IMR-90 (cell line): ENCODE measurements around the gene PSMD11. TPM values are rescaled to one million over a fixed set of nuclear protein-coding genes. Genes with fewer than 3 reads are reported as not detected.

Source experiments
- ATAC-seq: fragments of 200-7000 bp; cut with Tn5 transposase; 2 replicates; pipeline ENCODE4 v1.9.1; 2020; ENCODE audit warnings: low read depth, mild to moderate bottlenecking, moderate library complexity
- BruUV-seq: library from RNA; stranded (reverse); fragments of 400-500 nt; replicated peaks from 2 replicates; lab custom pipeline; 2021; lab: Mats Ljungman, UMichigan
- CTCF ChIA-PET: fragments of 300-600 bp; formaldehyde crosslinking; extraction: SDS; loops from one replicate; lab custom pipeline; 2021; ENCODE audit warnings: antibody characterized with exemption; lab: Yijun Ruan, JAX
- POLR2A ChIA-PET: fragments of 300-600 bp; sonication (Branson Sonifier 250); formaldehyde crosslinking; loops from one replicate; lab custom pipeline; 2022; ENCODE audit warnings: antibody characterized with exemption; ENCODE audit not compliant: unreplicated experiment; lab: Charles Lee
- DNase-seq: peaks from one replicate; pipeline ENCODE4 v3.0.0; 2013
- H2AFZ ChIP-seq: replicated peaks from 2 replicates; pipeline ENCODE3; 2013; ENCODE audit warnings: low read length, mild to moderate bottlenecking; ENCODE audit not compliant: poor library complexity
- H2AK5ac ChIP-seq: 2 replicates; pipeline ENCODE4 v1.6.1; 2013; ENCODE audit warnings: low read depth, low read length, inconsistent platforms
- H2AK9ac ChIP-seq: replicated peaks from 2 replicates; pipeline ENCODE3; 2013; ENCODE audit warnings: mild to moderate bottlenecking, low read depth, low read length, moderate library complexity; ENCODE audit not compliant: poor library complexity
- H2BK120ac ChIP-seq: 2 replicates; pipeline ENCODE4 v1.6.1; 2013; ENCODE audit warnings: low read depth, low read length, inconsistent platforms
- H2BK15ac ChIP-seq: 3 replicates; pipeline ENCODE4 v1.6.1; 2013; ENCODE audit warnings: low read depth, low read length, inconsistent platforms
- H2BK20ac ChIP-seq: 2 replicates; pipeline ENCODE4 v1.6.1; 2013; ENCODE audit warnings: low read depth, mild to moderate bottlenecking, inconsistent platforms, low read length, moderate library complexity
- H2BK5ac ChIP-seq: 2 replicates; pipeline ENCODE4 v1.6.1; 2013; ENCODE audit warnings: mild to moderate bottlenecking, low read depth, low read length, inconsistent platforms; ENCODE audit not compliant: poor library complexity, severe bottlenecking
- H3K14ac ChIP-seq: replicated peaks from 2 replicates; pipeline ENCODE4 v1.6.1; 2013; ENCODE audit warnings: low read depth, low read length, inconsistent platforms
- H3K18ac ChIP-seq: 2 replicates; pipeline ENCODE4 v1.6.1; 2013; ENCODE audit warnings: low read depth, low read length, control low read depth
- H3K23ac ChIP-seq: 2 replicates; pipeline ENCODE4 v1.6.1; 2013; ENCODE audit warnings: low read depth, low read length, inconsistent platforms
- H3K27ac ChIP-seq: 2 replicates; pipeline ENCODE4 v1.5.1; 2013; ENCODE audit warnings: mild to moderate bottlenecking, control low read depth, low read length; ENCODE audit not compliant: insufficient read depth
- H3K27me3 ChIP-seq: 2 replicates; pipeline ENCODE4 v1.6.1; 2013; ENCODE audit warnings: low read length; ENCODE audit not compliant: control insufficient read depth, insufficient read depth
- H3K36me3 ChIP-seq: 2 replicates; pipeline ENCODE4 v1.6.1; 2013; ENCODE audit warnings: low read length, mixed read lengths; ENCODE audit not compliant: control insufficient read depth, insufficient read depth
- H3K4ac ChIP-seq: 2 replicates; pipeline ENCODE4 v1.6.1; 2013; ENCODE audit warnings: low read depth, low read length, inconsistent platforms
- H3K4me1 ChIP-seq: 2 replicates; pipeline ENCODE4 v1.6.1; 2013; ENCODE audit warnings: low read length, mixed read lengths; ENCODE audit not compliant: control insufficient read depth, insufficient read depth
- H3K4me2 ChIP-seq: 2 replicates; pipeline ENCODE4 v1.6.1; 2013; ENCODE audit warnings: low read depth, mild to moderate bottlenecking, control low read depth, low read length, moderate library complexity
- H3K4me3 ChIP-seq: 2 replicates; pipeline ENCODE4 v1.5.1; 2013; ENCODE audit warnings: low read depth, mild to moderate bottlenecking, control low read depth, low read length, moderate library complexity; ENCODE audit not compliant: insufficient read depth
- H3K56ac ChIP-seq: 2 replicates; pipeline ENCODE4 v1.6.1; 2013; ENCODE audit warnings: low read length, inconsistent platforms; ENCODE audit not compliant: insufficient read depth; ENCODE audit errors: extremely low read depth
- H3K79me1 ChIP-seq, 2 experiments: 2 replicates each; pipeline ENCODE4 v1.6.1; 2013; ENCODE audit warnings: low read length in 2 of 2, inconsistent platforms in 1 of 2, low read depth in 1 of 2
- H3K9ac ChIP-seq: 2 replicates; pipeline ENCODE4 v1.6.1; 2013; ENCODE audit warnings: low read depth, low read length, control low read depth
- H3K9me1 ChIP-seq: 2 replicates; pipeline ENCODE4 v1.6.1; 2013; ENCODE audit warnings: low read length, inconsistent platforms; ENCODE audit not compliant: insufficient read depth
- H3K9me3 ChIP-seq: 2 replicates; pipeline ENCODE4 v1.6.1; 2013; ENCODE audit warnings: low read length; ENCODE audit not compliant: control insufficient read depth, insufficient read depth
- H4K20me1 ChIP-seq: 2 replicates; pipeline ENCODE4 v1.6.1; 2013; ENCODE audit warnings: low read length, inconsistent platforms; ENCODE audit not compliant: insufficient read depth
- H4K5ac ChIP-seq: 2 replicates; pipeline ENCODE4 v1.6.1; 2013; ENCODE audit warnings: mild to moderate bottlenecking, low read depth, low read length, control low read depth
- H4K8ac ChIP-seq, 2 experiments: 2 replicates each; pipeline ENCODE4 v1.6.1; 2013; ENCODE audit warnings: low read depth in 2 of 2, low read length in 2 of 2, control low read depth in 1 of 2, inconsistent platforms in 1 of 2
- H4K91ac ChIP-seq: 2 replicates; pipeline ENCODE4 v1.6.1; 2013; ENCODE audit warnings: low read depth, low read length, inconsistent platforms; ENCODE audit not compliant: insufficient read depth
- BHLHE40 ChIP-seq: fragments of 150-350 bp; IDR thresholded peaks from 2 replicates; pipeline ENCODE4 v1.6.1; 2016; ENCODE audit warnings: mild to moderate bottlenecking, low read depth, low read length
- CEBPB ChIP-seq: IDR thresholded peaks from 2 replicates; pipeline ENCODE4 v1.6.1; 2012; ENCODE audit warnings: low read depth, low read length, improper control_type of control experiment
- CHD1 ChIP-seq: IDR thresholded peaks from 2 replicates; pipeline ENCODE4 v1.6.1; 2012; ENCODE audit warnings: low read depth, low read length, improper control_type of control experiment
- CTCF ChIP-seq: conservative IDR thresholded peaks from 2 replicates; pipeline ENCODE4 v1.5.1; 2012; ENCODE audit warnings: mild to moderate bottlenecking, low read depth, low read length, improper control_type of control experiment
- ELK1 ChIP-seq: fragments of 150-350 bp; IDR thresholded peaks from 2 replicates; pipeline ENCODE4 v1.6.1; 2016; ENCODE audit warnings: low read depth, mild to moderate bottlenecking, low read length, moderate library complexity, borderline replicate concordance
- FOS ChIP-seq: fragments of 150-350 bp; IDR thresholded peaks from 2 replicates; pipeline ENCODE4 v1.6.1; 2016; ENCODE audit warnings: low read depth, low read length
- MAFK ChIP-seq: IDR thresholded peaks from 2 replicates; pipeline ENCODE4 v1.6.1; 2012; ENCODE audit warnings: low read depth, low read length, improper control_type of control experiment
- MAZ ChIP-seq: IDR thresholded peaks from 2 replicates; pipeline ENCODE4 v1.6.1; 2012; ENCODE audit warnings: low read depth, mild to moderate bottlenecking, low read length, improper control_type of control experiment, moderate library complexity, borderline replicate concordance
- MXI1 ChIP-seq: IDR thresholded peaks from 2 replicates; pipeline ENCODE4 v1.6.1; 2012; ENCODE audit warnings: low read depth, mild to moderate bottlenecking, low read length, moderate library complexity, borderline replicate concordance
- NFE2L2 ChIP-seq: fragments of 150-350 bp; IDR thresholded peaks from 2 replicates; pipeline ENCODE4 v1.6.1; 2016; ENCODE audit warnings: low read depth, mild to moderate bottlenecking, low read length
- POLR2A ChIP-seq: IDR thresholded peaks from 2 replicates; pipeline ENCODE4 v1.6.1; 2012; ENCODE audit warnings: mild to moderate bottlenecking, low read depth, low read length
- RAD21 ChIP-seq: IDR thresholded peaks from 2 replicates; pipeline ENCODE4 v1.6.1; 2012; ENCODE audit warnings: low read length, improper control_type of control experiment
- RCOR1 ChIP-seq: IDR thresholded peaks from 2 replicates; pipeline ENCODE4 v1.6.1; 2012; ENCODE audit warnings: mild to moderate bottlenecking, low read length, improper control_type of control experiment; ENCODE audit not compliant: insufficient replicate concordance
- RFX5 ChIP-seq: IDR thresholded peaks from 2 replicates; pipeline ENCODE4 v1.8.0; 2012; ENCODE audit warnings: low read depth, mild to moderate bottlenecking, low read length, moderate library complexity
- SMC3 ChIP-seq: fragments of 150-350 bp; IDR thresholded peaks from 2 replicates; pipeline ENCODE4 v1.6.1; 2016; ENCODE audit warnings: low read depth, mild to moderate bottlenecking, antibody characterized with exemption, low read length, moderate library complexity
- USF2 ChIP-seq: fragments of 150-350 bp; IDR thresholded peaks from 2 replicates; pipeline ENCODE4 v1.6.1; 2017; ENCODE audit warnings: mild to moderate bottlenecking, antibody characterized with exemption, low read length, low read depth
- WGBS, 2 experiments: methylation state at CpG; one replicate each; pipeline versions ENCODE4 v1.1.5 to v1.1.7; 2013; ENCODE audit warnings: missing lambda C conversion rate in 2 of 2; ENCODE audit not compliant: insufficient read length in 1 of 2; ENCODE audit errors: extremely low coverage in 2 of 2; 5-methylcytosine and 5-hydroxymethylcytosine counted together
- dilution Hi-C: fragments of 300-500 bp; cut with HindIII; formaldehyde crosslinking; loops from one replicate; pipeline ENCODE4 v1.14.3; 2018; ENCODE audit warnings: low sequenced_read_pairs; ENCODE audit not compliant: unreplicated experiment
- in situ Hi-C: fragments of 300-500 bp; cut with MboI; formaldehyde crosslinking; loops from 3 replicates; pipeline ENCODE4 v1.14.3; 2019; ENCODE audit warnings: low sequenced_read_pairs, inconsistent platforms, mixed read lengths
- intact Hi-C: fragments of 100-400 bp; cut with micrococcal nuclease; formaldehyde crosslinking; loops from 2 replicates; pipeline ENCODE4 v1.10.0; 2022
- polyA plus RNA-seq, 3 experiments: library from polyadenylated mRNA; depleted of rRNA; stranded (reverse); fragments of >200 nt; gene quantifications; 2 replicates each; pipeline ENCODE4 v1.2.3, GENCODE V29; 2012; ENCODE audit warnings: low replicate concordance in 1 of 3
- total RNA-seq: library from RNA; depleted of rRNA; stranded (reverse); fragments of >200 nt; gene quantifications from 2 replicates; pipeline ENCODE4 v1.2.3, GENCODE V29; 2012

PSMD11 gene
- total and polyA plus RNA-seq, 2 of the 4 experiments (the other 2 are of a cell fraction) = 64.7 to 85.9 TPM

GRCh38 chr17:32492648-32493289 lies 48.5 kb downstream of the PSMD11 start:
- H2AK9ac ChIP-seq = no peak overlapping the region
- no peak overlapping the region for H3K18ac ChIP-seq
- no peak overlapping the region for H3K4ac ChIP-seq
- no peaks in the 10 kb centered on the region for H3K9me3 ChIP-seq
- dilution Hi-C loops = no loop called here
- ChIA-PET POLR2A (no interaction called here), CTCF (no interaction called here)
- H4K20me1 ChIP-seq = peaks cover 4% of the 10 kb centered on the region; the same call in 1 of the 2 replicates
- no peak overlapping the region for H3K4me2 ChIP-seq
- H3K4me1 ChIP-seq = peaks cover 6% of the 10 kb centered on the region
- peaks cover 0 to 3% of the 10 kb centered on the region in 2 experiments; a peak in 2 of 4 replicates for H3K79me1 ChIP-seq
- no peaks in the 10 kb centered on the region for H3K27me3 ChIP-seq
- H3K27ac ChIP-seq = no peak overlapping the region
- in situ Hi-C loops = loop anchor here (25.0 kb wide), 1 partner anchor 270 kb away; no protein-coding TSS in a partner anchor
- H4K5ac ChIP-seq = no peak overlapping the region
- H3K56ac ChIP-seq = no peak overlapping the region
- BruUV-seq = no TSS peak
- no peak overlapping the region for H2AFZ ChIP-seq
- H3K23ac ChIP-seq = no peak overlapping the region
- no peak overlapping the region for H4K91ac ChIP-seq
- H3K36me3 ChIP-seq = peaks cover 2% of the 10 kb centered on the region; the same call in 1 of the 2 replicates
- peaks cover 14% of the 10 kb centered on the region for H3K9me1 ChIP-seq
- H4K8ac ChIP-seq = no peak overlapping the region
- no peak overlapping the region for H2AK5ac ChIP-seq
- DNase-seq (no peak), ATAC-seq (no peak)
- H3K14ac ChIP-seq = no peak overlapping the region
- H3K9ac ChIP-seq = no peak overlapping the region
- H2BK120ac ChIP-seq = no peak overlapping the region
- no peak overlapping the region for H3K4me3 ChIP-seq
- WGBS, 2 experiments = no CpG with 5 or more reads among the region's 7 CpGs
- TF ChIP-seq RCOR1 = no peak
- no peak for TF ChIP-seq BHLHE40
- no peak for TF ChIP-seq FOS
- TF ChIP-seq ELK1 = no peak
- TF ChIP-seq NFE2L2 = no peak
- TF ChIP-seq POLR2A = no peak
- TF ChIP-seq USF2 = no peak
- no peak for TF ChIP-seq MAFK
- no peak for TF ChIP-seq MXI1
- no peak for TF ChIP-seq MAZ
- TF ChIP-seq RFX5 = no peak
- no peak for TF ChIP-seq CTCF
- no peak for TF ChIP-seq CHD1
- TF ChIP-seq CEBPB = no peak
- no peak for TF ChIP-seq SMC3
- TF ChIP-seq RAD21 = no peak
- no peak overlapping the region for H2BK15ac ChIP-seq
- no peak overlapping the region for H2BK20ac ChIP-seq
- intact Hi-C loops = no loop called here
- no peak overlapping the region for H2BK5ac ChIP-seq
